Calu3 (cell line): ENCODE results near the gene EXOC6B. TPM values are rescaled to one million over a fixed set of nuclear protein-coding genes. Genes with fewer than 3 reads are reported as not detected.

Experiments
- BruUV-seq: library from RNA; stranded (reverse); fragments of 400-500 nt; replicated peaks from 2 replicates; lab custom pipeline; 2021; lab: Mats Ljungman, UMichigan
- CTCF ChIA-PET: fragments of 300-600 bp; sonication (Branson Sonifier 250); formaldehyde crosslinking; loops from one replicate; lab custom pipeline; 2022; ENCODE audit warnings: antibody characterized with exemption; lab: Charles Lee
- DNase-seq: peaks from one replicate; pipeline ENCODE4 v3.0.0; 2022
- H3K27ac Mint-ChIP-seq: one replicate; pipeline ENCODE4 v1.8.0; 2022; ENCODE audit warnings: mixed read lengths; ENCODE audit not compliant: unreplicated experiment
- H3K27me3 Mint-ChIP-seq: one replicate; pipeline ENCODE4 v1.8.0; 2022; ENCODE audit warnings: mixed read lengths; ENCODE audit not compliant: unreplicated experiment
- H3K36me3 Mint-ChIP-seq: one replicate; pipeline ENCODE4 v1.8.0; 2022; ENCODE audit warnings: mild to moderate bottlenecking, moderate library complexity, mixed read lengths; ENCODE audit not compliant: insufficient read depth, unreplicated experiment
- H3K4me1 Mint-ChIP-seq: one replicate; pipeline ENCODE4 v1.8.0; 2022; ENCODE audit warnings: mild to moderate bottlenecking, low read depth, mixed read lengths; ENCODE audit not compliant: unreplicated experiment
- H3K4me3 Mint-ChIP-seq: one replicate; pipeline ENCODE4 v1.8.0; 2022; ENCODE audit warnings: mild to moderate bottlenecking, low read depth, moderate library complexity, mixed read lengths; ENCODE audit not compliant: unreplicated experiment
- H3K9me3 Mint-ChIP-seq: one replicate; pipeline ENCODE4 v1.8.0; 2022; ENCODE audit warnings: low read depth, mixed read lengths; ENCODE audit not compliant: unreplicated experiment
- intact Hi-C: fragments of 100-400 bp; cut with micrococcal nuclease; formaldehyde crosslinking; loops from one replicate; pipeline ENCODE4 v1.10.0; 2022; ENCODE audit not compliant: unreplicated experiment
- total RNA-seq: library from RNA; stranded (reverse); gene quantifications from 2 replicates; pipeline ENCODE4 v1.2.3, GENCODE V29; 2022
- TF ChIP-seq, protein P1 (sequence below): fragments of 200-600 bp; IDR thresholded peaks from one replicate; pipeline ENCODE4 v1.8.0; 2022; ENCODE audit warnings: antibody characterized with exemption; ENCODE audit not compliant: unreplicated experiment

EXOC6B gene
- total RNA-seq, 1 experiment from 2014 or later = 26.6 TPM

DNA sequence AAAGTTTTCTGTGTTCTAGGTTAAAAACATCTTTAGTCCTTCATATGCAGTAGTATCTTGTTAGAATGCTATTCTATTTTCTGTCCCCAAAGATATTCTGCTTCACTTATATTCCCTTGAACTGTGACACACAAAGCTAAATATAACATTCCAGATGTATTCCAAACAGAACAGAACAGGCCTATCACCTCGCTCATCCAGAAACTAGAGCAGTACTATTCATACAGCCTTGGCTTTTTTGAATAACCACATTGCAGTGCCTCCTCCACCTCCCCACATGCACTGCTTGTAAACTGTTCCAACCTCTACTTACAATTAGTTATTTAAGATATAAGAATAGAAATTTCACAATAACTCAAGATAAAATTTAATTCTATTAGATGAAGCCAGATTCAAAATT is 196.8 kb downstream of the EXOC6B start:
- Mint-ChIP-seq H3K36me3 (no peaks in the 10 kb centered on the region), H3K27ac (no peak overlapping the region), H3K4me3 (no peak overlapping the region), H3K4me1 (peaks cover 11% of the 10 kb centered on the region), H3K27me3 (no peaks in the 10 kb centered on the region), H3K9me3 (no peaks in the 10 kb centered on the region)
- BruUV-seq = no TSS peak
- CTCF ChIA-PET = no interaction called here
- no peak for DNase-seq
- intact Hi-C loops = no loop called here
- TF ChIP-seq, protein P1, sequence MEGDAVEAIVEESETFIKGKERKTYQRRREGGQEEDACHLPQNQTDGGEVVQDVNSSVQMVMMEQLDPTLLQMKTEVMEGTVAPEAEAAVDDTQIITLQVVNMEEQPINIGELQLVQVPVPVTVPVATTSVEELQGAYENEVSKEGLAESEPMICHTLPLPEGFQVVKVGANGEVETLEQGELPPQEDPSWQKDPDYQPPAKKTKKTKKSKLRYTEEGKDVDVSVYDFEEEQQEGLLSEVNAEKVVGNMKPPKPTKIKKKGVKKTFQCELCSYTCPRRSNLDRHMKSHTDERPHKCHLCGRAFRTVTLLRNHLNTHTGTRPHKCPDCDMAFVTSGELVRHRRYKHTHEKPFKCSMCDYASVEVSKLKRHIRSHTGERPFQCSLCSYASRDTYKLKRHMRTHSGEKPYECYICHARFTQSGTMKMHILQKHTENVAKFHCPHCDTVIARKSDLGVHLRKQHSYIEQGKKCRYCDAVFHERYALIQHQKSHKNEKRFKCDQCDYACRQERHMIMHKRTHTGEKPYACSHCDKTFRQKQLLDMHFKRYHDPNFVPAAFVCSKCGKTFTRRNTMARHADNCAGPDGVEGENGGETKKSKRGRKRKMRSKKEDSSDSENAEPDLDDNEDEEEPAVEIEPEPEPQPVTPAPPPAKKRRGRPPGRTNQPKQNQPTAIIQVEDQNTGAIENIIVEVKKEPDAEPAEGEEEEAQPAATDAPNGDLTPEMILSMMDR = no peak

- peaks cover 11% of the 10 kb centered on the region for H3K4me1 Mint-ChIP-seq
- no peaks in the 10 kb centered on the region for H3K9me3 Mint-ChIP-seq
- TF ChIP-seq, protein P1 = no peak
- no peak overlapping the region for H3K27ac Mint-ChIP-seq
- no peaks in the 10 kb centered on the region for H3K27me3 Mint-ChIP-seq
- intact Hi-C loops = no loop called here
- BruUV-seq = no TSS peak
- CTCF ChIA-PET = no interaction called here
- no peak for DNase-seq
- H3K36me3 Mint-ChIP-seq = no peaks in the 10 kb centered on the region
- H3K4me3 Mint-ChIP-seq = no peak overlapping the region
Observed at GRCh38 chr2:72627083-72627482, 198.8 kb downstream of the EXOC6B start.

DNA sequence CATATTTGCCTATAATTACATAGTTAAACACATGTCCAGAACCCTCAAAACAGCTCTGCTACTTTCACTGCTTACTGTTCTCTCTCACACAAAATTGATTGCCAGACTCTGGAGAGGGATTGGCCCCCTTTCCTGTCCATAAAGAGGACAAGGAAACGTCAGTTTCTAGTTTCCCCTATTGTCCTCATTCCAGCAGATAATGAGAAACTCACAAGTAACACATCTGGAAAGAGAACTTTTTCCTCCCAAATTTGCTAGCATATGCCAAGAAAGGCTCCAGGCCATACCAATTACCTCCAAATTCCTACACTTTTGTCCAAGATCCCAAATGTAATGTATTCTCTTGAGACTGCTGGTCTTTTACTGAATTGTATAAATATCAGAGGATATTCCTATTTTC is 200.5 kb downstream of the EXOC6B start:
- H3K4me3 Mint-ChIP-seq = no peak overlapping the region
- no peaks in the 10 kb centered on the region for H3K27me3 Mint-ChIP-seq
- no peak for DNase-seq
- CTCF ChIA-PET = no interaction called here
- H3K36me3 Mint-ChIP-seq = no peaks in the 10 kb centered on the region
- intact Hi-C loops = no loop called here
- peaks cover 4% of the 10 kb centered on the region for H3K4me1 Mint-ChIP-seq
- no peak overlapping the region for H3K27ac Mint-ChIP-seq
- TF ChIP-seq, protein P1 = no peak
- H3K9me3 Mint-ChIP-seq = no peaks in the 10 kb centered on the region
- BruUV-seq = no TSS peak

- Mint-ChIP-seq H3K27me3 (no peaks in the 10 kb centered on the region), H3K36me3 (no peaks in the 10 kb centered on the region)
- CTCF ChIA-PET = no interaction called here
Observed at GRCh38 chr2:72623481-72623880, 202.4 kb downstream of the EXOC6B start.

More at GRCh38 chr2:72623481-72623880, 202.4 kb downstream of the EXOC6B start:
- intact Hi-C loops = no loop called here
- H3K27ac Mint-ChIP-seq = no peak overlapping the region
- BruUV-seq = no TSS peak
- H3K4me1 Mint-ChIP-seq = no peaks in the 10 kb centered on the region
- TF ChIP-seq, protein P1 = no peak
- no peak overlapping the region for H3K4me3 Mint-ChIP-seq
- peaks cover 4% of the 10 kb centered on the region for H3K9me3 Mint-ChIP-seq
- DNase-seq = no peak
